ENCODE results near the gene RNF26. TPM values are rescaled to one million over a fixed set of nuclear protein-coding genes. Genes with fewer than 3 reads are reported as not detected.
A peak's percentile ranks its signal among the peaks of the same experiment; 100 is the strongest.

The RNF26 gene
- total RNA-seq, 1 experiment from 2014 or later = 45.6 TPM

GRCh38 chr11:119361056-119361787, 26.9 kb downstream of the RNF26 start (continued):
- TF ChIP-seq CTCF (IDR thresholded peaks at IDR 0.05 in 2 of 3, conservative IDR thresholded peaks at IDR 0.05 in 1 of 3; ENCODE audit: borderline replicate concordance in 1 of 3, insufficient read depth in 1 of 3, low read depth in 2 of 3, low read length in 2 of 3) = no peak

GRCh38 chr11:119361941-119362725, 27.8 kb downstream of the RNF26 start:
- ATAC-seq (no peak), DNase-seq (ENCODE audit: low read depth, low spot score) (no peak)
- Histone ChIP-seq H3K27me3 (ENCODE audit: insufficient read depth, low read length) (peaks cover 6% of the 10 kb centered on the region; the same call in 1 of the 2 replicates), H3K9me3 (ENCODE audit: control insufficient read depth in 1 of 2, insufficient read depth in 1 of 2, low read depth in 1 of 2, low read length in 2 of 2) (no peaks in the 10 kb centered on the region), H4K20me1 (ENCODE audit: insufficient read depth) (no peaks in the 10 kb centered on the region), H3K9ac (ENCODE audit: low read length) (peak overlapping the region; percentile 48; the same call in 1 of the 2 replicates), H3K4me2 (ENCODE audit: low read length) (peak overlapping the region; percentile 85), H3K4me3 (replicated peaks in 1 of 2; ENCODE audit: low read depth in 1 of 2, low read length in 2 of 2) (no peak overlapping the region), H3K36me3 (ENCODE audit: control insufficient read depth in 1 of 2, insufficient read depth in 2 of 2, low read length in 2 of 2) (peaks cover 0 to 6% of the 10 kb centered on the region in 2 experiments; a peak in 1 of 4 replicates), H2AFZ (ENCODE audit: low read depth, low read length, poor library complexity, severe bottlenecking) (no peak overlapping the region), H3K4me1 (ENCODE audit: control insufficient read depth in 1 of 2, insufficient read depth in 2 of 2, low read length in 2 of 2) (peaks cover 26 to 48% of the 10 kb centered on the region in 2 experiments), H3K79me2 (ENCODE audit: insufficient read depth, low read length) (no peaks in the 10 kb centered on the region), H3K27ac (ENCODE audit: low read depth, low read length) (peak overlapping the region; percentile 40; the same call in 1 of the 2 replicates), H3K9me2 (ENCODE audit: insufficient read depth) (no peaks in the 10 kb centered on the region)
- POLR2A ChIA-PET = interaction anchor here (1.4 to 1.6 kb wide), 2 partner anchors 8 to 24 kb away, joined by 3 to 7 read pairs; no protein-coding TSS in a partner anchor
- TSS peak; percentile 46 for BruUV-seq (replicated peaks)
- intact Hi-C loops (cut with micrococcal nuclease) = no loop called here
- CTCF ChIA-PET = interaction anchor here (1.5 to 3.7 kb wide), 5 partner anchors 10 to 113 kb away, joined by 7 to 23 read pairs (median 15); partner anchors contain the start of gene C1QTNF5
- RAD21 ChIA-PET (ENCODE audit: low non-redundant PET in 1 of 2, low total read pairs in 2 of 2, uncharacterized antibody in 2 of 2, unreplicated experiment in 2 of 2) = interaction anchor here in 1 of 2 experiments (1.2 kb wide), 1 partner anchor 113 kb away, joined by 5 read pairs; no protein-coding TSS in a partner anchor
- no peak for TF ChIP-seq EZH2 (IDR thresholded peaks at IDR 0.05)
- no peak for TF ChIP-seq ZFX (IDR thresholded peaks at IDR 0.05)
- TF ChIP-seq, protein P1, sequence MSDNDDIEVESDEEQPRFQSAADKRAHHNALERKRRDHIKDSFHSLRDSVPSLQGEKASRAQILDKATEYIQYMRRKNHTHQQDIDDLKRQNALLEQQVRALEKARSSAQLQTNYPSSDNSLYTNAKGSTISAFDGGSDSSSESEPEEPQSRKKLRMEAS (IDR thresholded peaks at IDR 0.05) = no peak
- no peak for TF ChIP-seq TCF7L2 (IDR thresholded peaks at IDR 0.05; ENCODE audit: borderline replicate concordance, extremely low read depth, insufficient read depth, insufficient read length)
- TF ChIP-seq CEBPB (IDR thresholded peaks at IDR 0.05; ENCODE audit: low read depth) = no peak
- TF ChIP-seq POLR2A (IDR thresholded peaks at IDR 0.05; ENCODE audit: borderline replicate concordance, extremely low read depth, insufficient read depth, insufficient read length) = no peak
- TF ChIP-seq, protein P2, sequence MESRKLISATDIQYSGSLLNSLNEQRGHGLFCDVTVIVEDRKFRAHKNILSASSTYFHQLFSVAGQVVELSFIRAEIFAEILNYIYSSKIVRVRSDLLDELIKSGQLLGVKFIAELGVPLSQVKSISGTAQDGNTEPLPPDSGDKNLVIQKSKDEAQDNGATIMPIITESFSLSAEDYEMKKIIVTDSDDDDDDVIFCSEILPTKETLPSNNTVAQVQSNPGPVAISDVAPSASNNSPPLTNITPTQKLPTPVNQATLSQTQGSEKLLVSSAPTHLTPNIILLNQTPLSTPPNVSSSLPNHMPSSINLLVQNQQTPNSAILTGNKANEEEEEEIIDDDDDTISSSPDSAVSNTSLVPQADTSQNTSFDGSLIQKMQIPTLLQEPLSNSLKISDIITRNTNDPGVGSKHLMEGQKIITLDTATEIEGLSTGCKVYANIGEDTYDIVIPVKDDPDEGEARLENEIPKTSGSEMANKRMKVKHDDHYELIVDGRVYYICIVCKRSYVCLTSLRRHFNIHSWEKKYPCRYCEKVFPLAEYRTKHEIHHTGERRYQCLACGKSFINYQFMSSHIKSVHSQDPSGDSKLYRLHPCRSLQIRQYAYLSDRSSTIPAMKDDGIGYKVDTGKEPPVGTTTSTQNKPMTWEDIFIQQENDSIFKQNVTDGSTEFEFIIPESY (IDR thresholded peaks at IDR 0.05; ENCODE audit: extremely low read depth, insufficient replicate concordance, low read length) = no peak
- no peak for TF ChIP-seq EGR1 (IDR thresholded peaks at IDR 0.05; ENCODE audit: low read depth)
- TF ChIP-seq EZH2phosphoT487 (IDR thresholded peaks at IDR 0.05; ENCODE audit: borderline replicate concordance) = no peak
- TF ChIP-seq POLR2AphosphoS5 (IDR thresholded peaks at IDR 0.05; ENCODE audit: low read depth, low read length) = no peak
- TF ChIP-seq, protein P3, sequence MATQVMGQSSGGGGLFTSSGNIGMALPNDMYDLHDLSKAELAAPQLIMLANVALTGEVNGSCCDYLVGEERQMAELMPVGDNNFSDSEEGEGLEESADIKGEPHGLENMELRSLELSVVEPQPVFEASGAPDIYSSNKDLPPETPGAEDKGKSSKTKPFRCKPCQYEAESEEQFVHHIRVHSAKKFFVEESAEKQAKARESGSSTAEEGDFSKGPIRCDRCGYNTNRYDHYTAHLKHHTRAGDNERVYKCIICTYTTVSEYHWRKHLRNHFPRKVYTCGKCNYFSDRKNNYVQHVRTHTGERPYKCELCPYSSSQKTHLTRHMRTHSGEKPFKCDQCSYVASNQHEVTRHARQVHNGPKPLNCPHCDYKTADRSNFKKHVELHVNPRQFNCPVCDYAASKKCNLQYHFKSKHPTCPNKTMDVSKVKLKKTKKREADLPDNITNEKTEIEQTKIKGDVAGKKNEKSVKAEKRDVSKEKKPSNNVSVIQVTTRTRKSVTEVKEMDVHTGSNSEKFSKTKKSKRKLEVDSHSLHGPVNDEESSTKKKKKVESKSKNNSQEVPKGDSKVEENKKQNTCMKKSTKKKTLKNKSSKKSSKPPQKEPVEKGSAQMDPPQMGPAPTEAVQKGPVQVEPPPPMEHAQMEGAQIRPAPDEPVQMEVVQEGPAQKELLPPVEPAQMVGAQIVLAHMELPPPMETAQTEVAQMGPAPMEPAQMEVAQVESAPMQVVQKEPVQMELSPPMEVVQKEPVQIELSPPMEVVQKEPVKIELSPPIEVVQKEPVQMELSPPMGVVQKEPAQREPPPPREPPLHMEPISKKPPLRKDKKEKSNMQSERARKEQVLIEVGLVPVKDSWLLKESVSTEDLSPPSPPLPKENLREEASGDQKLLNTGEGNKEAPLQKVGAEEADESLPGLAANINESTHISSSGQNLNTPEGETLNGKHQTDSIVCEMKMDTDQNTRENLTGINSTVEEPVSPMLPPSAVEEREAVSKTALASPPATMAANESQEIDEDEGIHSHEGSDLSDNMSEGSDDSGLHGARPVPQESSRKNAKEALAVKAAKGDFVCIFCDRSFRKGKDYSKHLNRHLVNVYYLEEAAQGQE (IDR thresholded peaks at IDR 0.05; ENCODE audit: low read depth) = no peak
- TF ChIP-seq JUND (IDR thresholded peaks at IDR 0.05) = no peak

Data from HCT116 (cell line).